HEK293T (cell line): Measurements from ENCODE around the gene IL24.

Experiments
- BHLHE40 ChIP-seq: fragments of 450-650 bp; IDR thresholded peaks from 2 replicates; pipeline ENCODE4 v1.6.1; 2016; ENCODE audit warnings: mild to moderate bottlenecking, moderate library complexity, borderline replicate concordance
- CTBP1 ChIP-seq: fragments of 450-650 bp; IDR thresholded peaks from 2 replicates; pipeline ENCODE4 v1.6.1; 2016; ENCODE audit warnings: borderline replicate concordance
- ELF4 ChIP-seq: fragments of 450-650 bp; IDR thresholded peaks from 2 replicates; pipeline ENCODE4 v1.6.1; 2017; ENCODE audit warnings: antibody characterized with exemption
- FOXM1 ChIP-seq: fragments of 450-650 bp; IDR thresholded peaks from 2 replicates; pipeline ENCODE4 v1.6.1; 2017; ENCODE audit warnings: mild to moderate bottlenecking, borderline replicate concordance
- NFRKB ChIP-seq: fragments of 450-650 bp; IDR thresholded peaks from 2 replicates; pipeline ENCODE4 v1.6.1; 2016; ENCODE audit warnings: mild to moderate bottlenecking, moderate library complexity
- SP1 ChIP-seq: fragments of 450-650 bp; IDR thresholded peaks from 2 replicates; pipeline ENCODE4 v1.6.1; 2017
- SUZ12 ChIP-seq: fragments of 450-650 bp; IDR thresholded peaks from 2 replicates; pipeline ENCODE4 v1.6.1; 2016; ENCODE audit warnings: mild to moderate bottlenecking

GRCh38 chr1:206918076-206918475, 20.8 kb downstream of the IL24 start:
- TF ChIP-seq BHLHE40 (no peak), SUZ12 (no peak), ELF4 (no peak), FOXM1 (no peak), NFRKB (no peak), CTBP1 (no peak), SP1 (no peak)
